NCI-H82 treated with DMSO at 0.1 percent for 48 hours (cell line): ENCODE data around the gene PRKAA2.
"Not testable (repeated sequence)": the region's sequence is repeated elsewhere in the genome, so short reads cannot be mapped to it uniquely, and the experiment has no call there.

Experiments
- DNase-seq: peaks from one replicate; lab custom pipeline; 2025; ENCODE audit not compliant: unreplicated experiment; lab: John Stamatoyannopoulos, UW

Gene PRKAA2

DNA sequence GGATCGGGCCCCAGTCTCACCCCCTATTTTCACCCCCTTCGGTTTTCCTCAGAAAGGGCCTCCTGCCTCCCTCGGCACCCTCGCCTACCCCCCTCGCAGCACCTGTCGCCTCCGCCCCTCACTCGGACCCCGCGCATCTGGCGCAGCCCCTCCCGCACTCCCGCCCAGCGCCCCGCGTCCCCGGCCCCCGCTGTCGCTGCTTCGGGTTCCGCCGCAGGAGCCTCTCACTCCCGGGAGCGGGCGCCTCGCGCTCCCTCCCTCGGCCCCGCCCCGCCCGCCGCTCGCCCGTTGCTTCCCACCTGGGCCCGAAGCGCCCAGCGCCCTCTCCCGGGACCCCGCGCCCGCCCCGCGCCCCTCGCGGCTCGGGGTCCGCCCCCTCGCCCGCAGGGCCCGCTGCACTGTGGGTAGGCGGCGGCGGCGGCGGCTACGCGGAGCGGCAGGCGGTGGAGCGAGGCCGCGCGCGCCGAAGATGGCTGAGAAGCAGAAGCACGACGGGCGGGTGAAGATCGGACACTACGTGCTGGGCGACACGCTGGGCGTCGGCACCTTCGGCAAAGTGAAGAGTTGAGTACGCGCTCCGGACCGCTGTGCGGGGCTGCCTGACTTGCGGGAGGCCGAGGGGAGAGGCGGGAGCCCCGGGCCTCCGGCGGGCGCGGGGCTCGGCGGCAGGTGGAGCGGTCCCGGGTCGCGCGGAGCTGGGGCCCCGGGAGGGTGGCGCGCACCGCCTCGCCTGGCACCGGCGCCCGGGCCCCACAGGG is at the start of gene PRKAA2:
Gene PRKAA2 (plus strand): TSS at position 396 of the 758 bp plus-strand sequence. CDS start 74 bp downstream, at position 470.
- DNase-seq, result peak; percentile 44

GRCh38 chr1:56595397-56596191 is 49.5 kb upstream of the PRKAA2 start:
- not testable (repeated sequence) for DNase-seq

DNA sequence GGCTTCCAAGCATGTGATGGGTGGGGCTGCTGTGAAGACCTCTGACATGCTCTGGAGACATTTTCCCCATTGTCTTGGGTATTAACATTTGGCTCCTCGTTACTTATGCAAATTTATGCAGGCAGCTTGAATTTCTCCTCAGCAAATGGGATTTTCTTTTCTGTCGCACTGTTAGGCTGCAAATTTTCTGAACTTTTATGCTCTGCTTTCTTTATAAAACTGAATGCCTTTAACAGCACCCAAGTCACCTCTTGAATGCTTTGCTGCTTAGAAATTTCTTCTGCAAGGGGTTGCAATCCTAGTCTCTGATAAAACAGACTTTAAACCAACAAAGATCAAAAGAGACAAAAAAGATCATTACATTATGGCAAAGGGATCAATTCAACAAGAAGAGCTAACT is 35.0 kb upstream of the PRKAA2 start:
- not testable (repeated sequence) for DNase-seq

DNA sequence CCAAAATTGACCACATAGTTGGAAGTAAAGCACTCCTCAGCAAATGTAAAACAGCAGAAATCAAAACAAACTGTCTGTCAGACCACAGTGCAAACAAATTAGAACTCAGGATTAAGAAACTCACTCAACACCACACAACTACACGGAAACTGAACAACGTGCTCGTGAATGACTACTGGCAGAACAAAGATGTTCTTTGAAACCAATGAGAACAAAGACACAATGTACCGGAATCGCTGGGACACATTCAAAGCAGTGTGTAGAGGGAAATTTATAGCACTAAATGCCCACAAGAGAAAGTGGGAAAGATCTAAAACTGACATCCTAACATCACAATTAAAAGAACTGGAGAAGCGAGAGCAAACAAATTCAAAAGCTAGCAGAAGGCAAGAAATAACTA is 34.3 kb upstream of the PRKAA2 start:
- DNase-seq, result not testable (repeated sequence)

DNA sequence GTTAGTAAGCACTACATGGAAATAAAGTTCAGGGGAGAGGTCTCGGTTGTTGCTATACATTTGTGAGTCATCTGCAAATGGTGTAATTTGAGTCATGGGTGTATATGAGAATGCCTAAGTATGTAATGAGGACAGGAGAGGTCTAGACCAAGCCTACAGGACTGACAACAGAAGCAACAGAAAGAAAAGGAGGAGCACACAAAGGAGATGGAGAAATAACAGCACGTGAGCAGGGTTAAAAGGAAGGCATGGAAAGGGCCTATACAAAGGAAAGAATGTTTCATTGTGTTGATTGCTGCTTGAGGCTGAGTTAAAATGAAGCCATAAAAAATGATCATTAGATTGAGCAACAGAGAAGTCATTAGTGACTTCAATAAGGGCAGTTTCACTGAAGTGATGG is 28.0 kb upstream of the PRKAA2 start:
- no peak for DNase-seq

DNA sequence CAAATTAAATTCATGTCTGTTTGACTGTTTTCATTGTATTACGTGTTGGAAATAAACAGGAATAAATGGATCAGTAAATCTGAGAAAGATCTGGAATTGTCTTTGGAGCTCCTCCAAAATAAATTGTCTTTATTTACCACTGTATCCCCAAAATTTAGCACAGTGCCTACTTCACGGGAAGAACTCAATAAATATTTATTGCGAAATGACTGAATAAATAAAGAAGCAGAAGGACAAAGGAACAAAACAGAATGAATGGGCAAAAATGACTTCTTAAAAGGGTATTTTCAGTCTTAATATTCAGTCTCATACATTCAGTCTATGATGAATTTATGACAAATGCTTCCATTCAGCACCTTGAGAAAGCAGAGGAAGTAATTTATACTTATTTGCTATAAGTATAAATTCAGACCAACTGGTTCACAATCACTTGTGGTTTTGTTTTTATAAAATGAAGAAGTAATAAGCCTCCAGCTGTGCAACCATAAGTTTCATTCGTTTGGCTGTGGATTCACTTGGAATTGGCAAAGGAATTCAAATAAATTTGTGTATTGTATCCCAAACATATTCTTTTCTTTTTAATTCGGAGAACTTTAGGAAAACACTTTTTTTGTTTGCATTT is 19.2 kb upstream of the PRKAA2 start:
- no peak for DNase-seq

GRCh38 chr1:56626546-56626945 is 18.6 kb upstream of the PRKAA2 start:
- DNase-seq, result no peak

- no peak for DNase-seq
Measured at GRCh38 chr1:56627019-56627635, 18.0 kb upstream of the PRKAA2 start.

GRCh38 chr1:56627636-56628039 is 17.5 kb upstream of the PRKAA2 start:
- no peak for DNase-seq

DNA sequence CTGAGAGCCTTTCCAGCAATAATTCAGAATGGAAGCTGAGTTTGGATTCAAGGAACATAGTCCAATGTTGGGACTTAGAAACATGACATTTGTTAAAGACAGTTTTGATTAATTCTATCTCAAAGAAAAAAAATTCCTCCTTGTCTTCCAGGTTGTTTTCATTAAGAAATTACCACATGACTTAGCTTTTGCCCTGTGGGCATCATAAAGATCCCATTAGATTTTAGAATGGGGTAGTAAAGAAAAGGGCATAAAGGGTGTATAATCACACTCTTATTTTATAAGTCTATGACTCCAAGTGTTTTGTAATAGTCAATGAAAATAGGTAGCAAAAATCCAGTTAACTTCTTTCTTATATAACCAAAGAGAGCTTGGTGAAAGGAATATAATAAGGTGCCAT is 14.3 kb upstream of the PRKAA2 start:
- no peak for DNase-seq

- DNase-seq, result no peak
Measured at GRCh38 chr1:56631901-56632300, 13.2 kb upstream of the PRKAA2 start.

GRCh38 chr1:56634981-56635380 is 10.1 kb upstream of the PRKAA2 start:
- DNase-seq, result no peak

DNA sequence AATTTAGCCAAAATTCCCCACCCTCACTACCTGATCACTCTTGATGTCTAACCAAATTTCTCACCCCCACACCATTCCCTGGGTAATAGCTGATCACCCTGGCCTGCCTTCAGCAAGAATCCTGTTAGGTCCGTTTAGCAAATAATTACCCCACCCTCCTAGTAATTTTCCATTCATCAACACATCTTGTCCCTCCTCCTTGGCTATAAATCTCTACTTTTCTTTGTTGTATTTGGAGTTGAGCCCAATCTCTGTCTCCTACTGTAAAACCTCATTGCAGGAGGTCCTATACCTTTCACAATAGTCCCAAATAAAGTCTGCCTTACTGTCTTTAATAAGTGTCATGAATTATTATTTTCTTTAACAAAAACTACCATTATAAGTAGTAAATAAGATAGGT is 6.9 kb upstream of the PRKAA2 start:
- DNase-seq, result no peak

- DNase-seq, result no peak
Measured at GRCh38 chr1:56639211-56639610, 5.9 kb upstream of the PRKAA2 start.

- no peak for DNase-seq
Measured at GRCh38 chr1:56643661-56644060, 1.5 kb upstream of the PRKAA2 start.

- DNase-seq, result no peak
Measured at GRCh38 chr1:56644064-56644918, 823 bp upstream of the PRKAA2 start.

DNA sequence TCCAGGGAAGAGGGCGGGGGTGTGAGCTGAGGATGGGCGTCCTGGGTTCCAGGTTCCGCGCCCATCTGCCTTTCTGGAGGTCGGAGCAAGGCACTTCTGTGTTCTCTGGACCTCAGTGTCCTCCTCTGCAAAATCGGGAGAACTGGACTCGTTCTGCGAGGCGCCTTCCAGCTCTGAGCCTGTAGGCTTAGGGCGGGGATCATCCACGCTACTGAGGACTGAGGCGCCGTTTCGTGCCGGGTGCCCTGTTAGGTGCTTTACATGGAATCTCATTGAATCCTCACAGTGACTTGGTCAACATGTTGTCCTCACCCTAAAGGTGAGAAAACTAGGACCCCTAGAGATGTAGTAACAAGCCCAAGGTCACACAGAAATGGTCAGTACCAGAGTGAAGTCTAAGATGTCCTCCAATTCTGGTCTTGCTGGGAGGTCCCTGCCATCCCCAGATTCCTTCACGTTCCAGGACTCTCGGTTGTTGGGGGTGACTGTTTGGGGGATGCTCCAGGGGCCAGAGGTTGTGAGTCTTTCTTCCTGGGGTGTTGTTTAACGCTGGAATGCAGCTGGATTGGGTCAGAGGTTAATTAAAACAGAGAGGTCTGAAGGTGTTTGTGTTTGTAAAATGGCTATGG is 677 bp downstream of the PRKAA2 start:
- DNase-seq, result peak; percentile 19

- DNase-seq, result no peak
Measured at GRCh38 chr1:56646611-56647010, 1.5 kb downstream of the PRKAA2 start.

- no peak for DNase-seq
Measured at GRCh38 chr1:56647106-56647505, 2.0 kb downstream of the PRKAA2 start.

DNA sequence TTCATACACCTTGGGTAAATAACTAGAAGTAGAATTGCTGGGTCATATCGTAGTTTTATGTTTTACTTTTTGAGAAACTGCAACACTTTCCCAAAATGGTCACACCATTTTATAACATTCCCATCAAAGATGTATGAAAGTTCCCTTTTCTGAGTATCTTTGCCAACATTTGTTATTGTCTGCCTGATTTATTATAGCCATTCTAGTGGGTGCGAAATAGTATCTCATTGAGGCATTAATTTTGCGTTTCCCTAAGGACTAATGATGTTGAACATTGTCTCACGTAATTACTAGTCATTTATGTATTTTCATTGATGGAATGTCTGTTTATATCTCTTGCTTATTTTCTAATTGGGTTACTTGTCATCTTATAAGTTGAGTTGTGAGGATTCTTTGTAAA is 3.4 kb downstream of the PRKAA2 start:
- DNase-seq, result no peak
